Measurements from ENCODE around the gene PBX2.

DNA sequence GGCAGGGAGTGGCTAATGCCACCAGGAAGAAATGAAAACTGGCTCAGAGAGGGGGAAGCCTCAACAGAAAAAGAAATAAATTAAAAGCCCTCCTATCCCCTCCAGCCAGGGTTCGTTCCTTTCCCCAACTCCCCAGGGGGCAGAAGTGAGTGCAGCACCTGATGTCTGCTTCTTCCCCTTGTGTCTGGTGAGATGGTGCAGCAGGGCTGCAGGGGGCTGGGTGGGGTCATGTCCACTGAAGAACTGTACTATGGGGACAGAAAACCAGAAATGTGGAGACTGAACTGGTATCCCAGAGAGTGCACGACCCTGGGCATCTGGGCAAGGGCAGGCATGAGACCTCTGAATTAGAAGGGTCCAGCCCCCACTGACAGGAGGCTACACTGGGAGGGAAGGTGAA, 21.7 kb downstream of the PBX2 start:
- TF ChIP-seq, protein P1, sequence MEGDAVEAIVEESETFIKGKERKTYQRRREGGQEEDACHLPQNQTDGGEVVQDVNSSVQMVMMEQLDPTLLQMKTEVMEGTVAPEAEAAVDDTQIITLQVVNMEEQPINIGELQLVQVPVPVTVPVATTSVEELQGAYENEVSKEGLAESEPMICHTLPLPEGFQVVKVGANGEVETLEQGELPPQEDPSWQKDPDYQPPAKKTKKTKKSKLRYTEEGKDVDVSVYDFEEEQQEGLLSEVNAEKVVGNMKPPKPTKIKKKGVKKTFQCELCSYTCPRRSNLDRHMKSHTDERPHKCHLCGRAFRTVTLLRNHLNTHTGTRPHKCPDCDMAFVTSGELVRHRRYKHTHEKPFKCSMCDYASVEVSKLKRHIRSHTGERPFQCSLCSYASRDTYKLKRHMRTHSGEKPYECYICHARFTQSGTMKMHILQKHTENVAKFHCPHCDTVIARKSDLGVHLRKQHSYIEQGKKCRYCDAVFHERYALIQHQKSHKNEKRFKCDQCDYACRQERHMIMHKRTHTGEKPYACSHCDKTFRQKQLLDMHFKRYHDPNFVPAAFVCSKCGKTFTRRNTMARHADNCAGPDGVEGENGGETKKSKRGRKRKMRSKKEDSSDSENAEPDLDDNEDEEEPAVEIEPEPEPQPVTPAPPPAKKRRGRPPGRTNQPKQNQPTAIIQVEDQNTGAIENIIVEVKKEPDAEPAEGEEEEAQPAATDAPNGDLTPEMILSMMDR (IDR thresholded peaks at IDR 0.05; ENCODE audit: low read length), result no peak
- no peak for TF ChIP-seq EZH2 (IDR thresholded peaks at IDR 0.05; ENCODE audit: borderline replicate concordance, low read length)

Measured in OCI-LY1 (cell line).